Measurements from ENCODE around the gene CRY2.
A peak's percentile ranks its signal among the peaks of the same experiment; 100 is the strongest.

The CRY2 gene

GRCh38 chr11:45919806-45920530 is 72.7 kb downstream of the CRY2 start:
- DNase-seq = no peak

DNA sequence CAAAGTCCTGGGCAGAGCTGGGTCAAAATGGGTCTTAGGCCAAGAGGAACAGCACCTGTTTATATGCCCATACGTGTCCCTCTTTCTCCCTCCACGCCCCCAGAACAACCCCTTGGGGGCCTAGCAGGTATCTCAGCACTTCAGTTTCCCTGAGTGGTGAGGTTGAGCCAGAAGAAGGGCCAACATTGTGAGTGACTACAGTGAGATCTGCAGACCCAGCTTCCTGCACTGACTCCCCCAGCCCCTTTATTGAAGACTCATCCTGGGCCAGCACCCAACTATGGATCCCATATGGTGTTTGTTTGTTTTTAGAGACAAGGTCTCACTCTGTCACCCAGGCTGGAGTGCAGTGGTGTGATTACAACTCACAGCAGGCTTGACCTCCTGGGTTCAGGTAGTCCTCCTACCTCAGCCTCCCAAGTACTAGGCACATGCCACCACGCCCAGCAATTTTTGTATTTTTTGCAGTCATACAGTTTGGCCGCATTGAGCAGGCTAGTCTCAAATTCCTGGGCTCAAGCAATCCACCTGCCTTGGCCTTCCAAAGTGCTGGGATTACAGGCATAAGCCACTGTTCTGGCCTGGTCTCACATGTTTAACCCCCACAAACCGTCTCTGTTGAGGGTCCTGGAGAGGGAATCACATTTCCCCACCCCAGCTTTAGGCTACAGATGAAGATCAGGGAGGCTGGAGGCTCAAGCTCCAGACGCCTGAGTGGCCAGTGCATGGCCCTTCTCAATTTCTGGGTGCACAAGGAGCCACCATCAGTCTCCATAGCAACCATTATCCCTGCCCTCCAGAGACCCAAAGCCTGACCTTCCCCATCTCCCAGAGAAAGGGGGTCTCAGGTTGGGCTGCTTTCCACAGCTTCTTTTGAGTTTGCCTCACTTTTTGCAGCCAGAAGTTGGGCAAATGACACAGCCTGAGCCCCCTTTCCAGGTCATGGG is 73.5 kb downstream of the CRY2 start:
- no peak for DNase-seq

- peak; percentile 94 for DNase-seq
These were observed 74.5 kb downstream of the CRY2 start for GRCh38 chr11:45921561-45922424.

GRCh38 chr11:45922425-45923082 is 75.3 kb downstream of the CRY2 start, which contains the start of gene LARGE2:
Gene LARGE2 (plus strand): TSS chr11:45922656. CDS start chr11:45922883, 227 bp downstream.
- DNase-seq = peak; percentile 53

GRCh38 chr11:45924036-45924915 is 77.0 kb downstream of the CRY2 start:
- DNase-seq = no peak

DNA sequence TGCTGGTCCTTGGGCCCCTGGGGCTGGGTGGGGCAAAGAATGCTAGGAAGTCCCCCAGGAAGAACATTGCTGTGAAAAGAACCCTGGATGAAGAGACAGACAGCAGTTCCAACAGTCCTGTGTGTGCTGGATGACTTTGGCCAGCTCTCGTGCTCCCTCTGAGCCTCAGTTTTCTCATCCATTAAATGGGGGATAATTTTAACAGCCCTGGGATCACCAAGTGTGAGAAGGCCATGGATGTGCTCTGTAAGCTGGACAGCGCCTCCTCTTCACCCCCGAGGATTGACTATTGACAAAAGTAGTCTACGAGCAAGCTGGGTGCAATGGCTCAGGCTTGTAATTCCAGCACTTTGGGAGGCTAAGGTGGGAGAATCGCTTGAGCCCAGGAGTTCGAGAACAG is 77.7 kb downstream of the CRY2 start:
- no peak for DNase-seq

GRCh38 chr11:45925550-45925949 is 78.3 kb downstream of the CRY2 start:
- no peak for DNase-seq

GRCh38 chr11:45926001-45926401 is 78.7 kb downstream of the CRY2 start:
- no peak for DNase-seq

DNA sequence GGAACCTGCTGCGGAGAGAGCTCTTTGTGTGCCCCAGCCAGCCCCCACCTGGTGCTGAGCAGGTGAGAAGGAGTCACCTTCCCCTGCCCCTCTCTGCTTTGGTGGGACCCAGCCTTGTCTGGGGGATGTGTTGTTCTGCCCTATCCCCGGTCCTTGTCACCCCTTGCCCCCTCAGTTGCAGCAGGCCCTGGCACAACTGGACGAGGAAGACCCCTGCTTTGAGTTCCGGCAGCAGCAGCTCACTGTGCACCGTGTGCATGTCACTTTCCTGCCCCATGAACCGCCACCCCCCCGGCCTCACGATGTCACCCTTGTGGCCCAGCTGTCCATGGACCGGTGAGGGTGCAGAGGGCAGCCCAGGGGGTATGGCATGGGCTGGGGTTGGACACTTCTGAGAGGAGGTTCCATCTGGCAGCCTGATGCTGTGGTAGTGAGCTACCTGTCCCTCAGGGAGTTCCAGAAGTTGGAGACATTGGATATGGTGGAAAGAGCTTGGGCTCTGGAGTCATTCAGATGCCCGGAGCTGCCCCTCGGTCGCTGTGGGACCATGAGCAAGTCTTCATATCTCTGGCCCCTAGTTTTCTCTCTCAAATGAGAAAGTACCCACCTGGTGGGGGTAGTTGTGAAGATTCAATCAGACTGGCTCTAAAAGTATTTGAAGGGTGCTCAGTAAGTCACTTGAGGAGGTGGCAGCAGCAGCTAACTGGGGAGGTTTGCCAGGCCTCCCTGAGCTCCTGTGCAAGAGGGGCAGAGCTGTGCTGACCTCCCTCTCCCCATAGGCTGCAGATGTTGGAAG is 79.5 kb downstream of the CRY2 start:
- DNase-seq = no peak

DNA sequence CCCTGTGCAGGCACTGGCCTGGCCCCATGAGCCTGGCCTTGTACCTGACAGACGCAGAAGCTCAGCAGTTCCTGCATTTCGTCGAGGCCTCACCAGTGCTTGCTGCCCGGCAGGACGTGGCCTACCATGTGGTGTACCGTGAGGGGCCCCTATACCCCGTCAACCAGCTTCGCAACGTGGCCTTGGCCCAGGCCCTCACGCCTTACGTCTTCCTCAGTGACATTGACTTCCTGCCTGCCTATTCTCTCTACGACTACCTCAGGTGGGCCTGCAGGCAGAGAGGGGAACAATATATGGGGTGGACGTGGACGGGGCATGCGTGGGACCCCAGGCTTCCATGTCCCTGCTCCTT is 80.0 kb downstream of the CRY2 start:
- DNase-seq = no peak

- DNase-seq = no peak
These were observed 80.6 kb downstream of the CRY2 start for GRCh38 chr11:45927684-45928413.

DNA sequence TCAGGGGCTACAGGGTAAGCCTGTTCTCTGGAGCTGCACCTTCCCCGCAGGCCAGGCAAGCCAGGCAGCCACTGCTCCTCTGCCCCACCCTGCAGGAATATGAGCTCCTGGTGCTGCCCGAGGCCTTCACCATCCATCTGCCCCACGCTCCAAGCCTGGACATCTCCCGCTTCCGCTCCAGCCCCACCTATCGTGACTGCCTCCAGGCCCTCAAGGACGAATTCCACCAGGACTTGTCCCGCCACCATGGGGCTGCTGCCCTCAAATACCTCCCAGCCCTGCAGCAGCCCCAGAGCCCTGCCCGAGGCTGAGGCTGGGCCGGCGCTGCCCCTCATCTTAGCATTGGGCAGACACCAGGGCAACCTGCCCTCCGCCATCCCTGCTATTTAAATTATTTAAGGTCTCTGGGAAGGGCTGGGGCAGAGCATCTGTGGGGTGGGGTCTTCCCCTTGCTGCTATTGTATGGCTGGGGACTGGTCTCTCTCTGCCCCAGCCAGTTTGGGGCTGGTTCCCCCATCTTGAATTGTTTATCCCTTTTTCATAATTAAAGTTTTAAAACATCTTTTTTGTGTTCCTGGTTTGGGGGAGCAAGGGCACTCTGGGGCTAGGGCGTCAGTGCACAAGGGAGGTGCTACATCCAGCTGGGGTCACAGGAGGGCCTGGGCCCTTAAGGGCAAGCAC is 81.4 kb downstream of the CRY2 start:
- no peak for DNase-seq

DNA sequence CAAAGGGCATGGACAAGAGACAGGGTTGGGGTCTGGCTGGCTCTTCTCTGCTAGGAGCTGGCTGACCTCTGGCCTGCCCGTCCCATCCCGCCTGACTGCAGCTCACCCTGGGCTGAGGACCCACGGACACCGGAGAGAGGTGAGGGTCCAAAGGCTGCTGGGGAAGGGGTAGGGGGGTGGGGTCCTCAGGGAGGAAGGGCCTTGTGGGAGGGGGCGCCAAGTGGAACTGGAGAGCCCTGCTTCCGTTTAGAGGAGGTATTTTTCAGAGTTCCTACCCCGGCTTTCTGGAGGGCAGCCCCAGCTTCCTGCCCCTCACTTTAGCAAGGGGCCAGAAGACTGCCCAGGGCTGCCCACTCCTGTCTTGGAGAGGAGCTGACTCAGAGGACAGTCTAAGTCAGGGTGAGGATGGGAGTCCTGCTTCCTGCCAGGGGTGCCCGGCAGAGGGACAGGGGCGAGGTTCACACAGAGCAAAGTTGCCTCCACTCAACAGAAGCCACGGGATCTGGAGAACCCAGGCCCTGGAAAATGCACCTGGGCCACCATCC is 82.3 kb downstream of the CRY2 start:
- DNase-seq = no peak

DNA sequence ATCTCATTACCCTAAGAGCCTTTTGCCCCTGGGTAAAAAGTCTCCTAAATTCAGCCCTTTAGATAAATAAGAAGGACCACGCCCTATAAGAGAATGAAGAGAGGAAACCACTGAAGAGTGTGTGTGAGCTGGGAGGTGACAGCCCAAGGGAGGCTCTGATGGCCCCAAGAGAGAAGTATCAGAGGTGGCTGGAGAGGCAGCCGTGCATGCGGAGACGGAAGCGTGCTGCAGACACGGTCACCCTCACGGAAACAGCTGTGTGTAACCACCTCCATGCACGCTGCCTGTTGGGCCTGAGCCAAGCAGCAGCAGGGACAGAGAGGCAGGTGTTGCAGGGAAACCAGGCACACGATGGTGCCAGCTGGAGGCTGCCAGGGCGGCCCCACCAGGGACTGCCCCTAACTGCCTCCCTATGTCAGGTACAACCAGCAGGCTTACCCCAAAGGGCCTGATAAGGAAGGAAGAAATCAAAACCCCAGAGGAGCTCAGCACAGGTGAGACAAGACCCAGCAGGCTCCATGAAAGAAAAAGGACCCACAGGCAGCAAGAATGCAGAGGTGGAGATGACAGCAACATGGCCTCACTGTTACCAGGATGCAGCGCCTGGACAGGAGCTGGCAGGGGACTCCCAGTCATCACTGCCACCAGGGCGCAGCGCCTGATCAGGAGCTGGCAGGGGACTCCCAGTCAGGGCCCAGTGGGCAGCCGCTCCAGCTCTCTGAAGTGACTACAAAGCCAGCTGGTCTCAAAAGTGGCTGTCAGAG is 82.9 kb downstream of the CRY2 start:
- DNase-seq = no peak

DNA sequence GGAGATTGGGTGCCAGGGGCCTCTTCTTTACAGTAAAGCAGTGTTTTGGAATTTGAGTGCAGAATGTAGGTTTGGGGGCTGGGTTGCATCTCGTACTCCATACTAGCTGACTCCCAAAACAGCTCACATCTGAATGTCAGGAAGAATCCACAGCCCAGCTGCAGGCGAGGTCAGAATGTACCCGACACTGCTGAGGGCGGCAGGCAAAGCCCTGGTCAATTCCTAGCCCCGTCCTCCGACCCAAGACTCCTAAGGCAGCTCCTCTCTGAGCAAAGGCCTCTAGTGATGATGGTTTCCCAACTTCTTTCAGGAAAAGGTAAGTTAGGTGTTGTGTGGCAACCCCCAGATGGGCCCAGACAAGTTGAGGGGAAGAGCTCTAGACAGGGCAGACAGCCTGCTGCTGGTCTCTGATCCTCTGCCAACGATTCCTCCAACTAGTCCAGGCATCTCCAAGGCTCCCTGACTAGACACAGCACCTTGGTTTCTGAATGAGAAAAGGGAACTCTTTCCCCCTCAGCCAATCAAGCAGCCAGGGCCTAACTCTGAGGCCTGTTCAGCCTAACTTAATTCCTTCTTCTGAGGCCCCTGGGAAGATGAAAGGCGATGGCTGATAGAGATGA is 83.8 kb downstream of the CRY2 start:
- no peak for DNase-seq

DNA sequence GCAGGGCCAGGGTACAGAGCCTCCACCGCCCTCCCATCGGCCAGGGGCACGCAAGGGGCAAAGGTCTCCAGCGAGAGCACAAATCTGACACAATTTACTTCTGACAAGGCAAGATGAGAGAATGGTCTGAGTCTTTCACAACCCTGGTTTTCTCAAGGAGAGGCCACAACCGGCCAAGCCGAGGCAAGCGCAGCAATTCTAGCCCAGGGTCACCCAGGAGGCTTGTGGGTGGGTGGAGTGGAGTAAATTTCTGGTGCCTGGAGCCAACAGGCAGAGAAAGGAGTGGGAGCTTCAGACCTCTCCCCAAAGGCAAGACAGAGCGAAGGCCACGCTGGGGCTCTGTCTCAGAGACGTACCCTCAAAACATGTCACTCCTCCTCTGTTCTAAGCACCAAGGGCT is 84.5 kb downstream of the CRY2 start:
- DNase-seq = no peak

DNA sequence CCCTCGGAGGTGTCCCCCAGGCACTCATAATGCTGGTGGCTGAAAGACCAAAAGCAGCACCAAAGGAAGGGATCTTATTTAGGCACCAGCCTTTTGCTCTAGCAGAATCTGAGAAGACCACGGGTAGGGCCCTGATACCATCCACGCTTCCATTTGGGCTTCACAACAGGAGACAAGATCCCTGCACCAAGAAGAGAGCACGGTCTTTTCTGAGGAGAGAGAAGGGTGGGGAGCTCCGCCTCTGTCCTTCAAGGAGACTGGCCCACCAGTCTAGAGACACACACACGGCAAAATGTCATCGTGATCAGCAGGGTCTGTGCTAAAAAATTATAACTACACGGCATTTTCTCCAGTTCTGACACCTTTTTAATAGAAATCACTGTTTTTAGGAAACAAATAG is 84.9 kb downstream of the CRY2 start:
- no peak for DNase-seq

All from NCI-H526 treated with DMSO at 0.1 percent for 48 hours (cell line).